ENCODE results near the gene CLEC3A.
A peak's percentile ranks its signal among the peaks of the same experiment; 100 is the strongest.
"Not testable (repeated sequence)": the region's sequence is repeated elsewhere in the genome, so short reads cannot be mapped to it uniquely, and the experiment has no call there.

CLEC3A gene

DNA sequence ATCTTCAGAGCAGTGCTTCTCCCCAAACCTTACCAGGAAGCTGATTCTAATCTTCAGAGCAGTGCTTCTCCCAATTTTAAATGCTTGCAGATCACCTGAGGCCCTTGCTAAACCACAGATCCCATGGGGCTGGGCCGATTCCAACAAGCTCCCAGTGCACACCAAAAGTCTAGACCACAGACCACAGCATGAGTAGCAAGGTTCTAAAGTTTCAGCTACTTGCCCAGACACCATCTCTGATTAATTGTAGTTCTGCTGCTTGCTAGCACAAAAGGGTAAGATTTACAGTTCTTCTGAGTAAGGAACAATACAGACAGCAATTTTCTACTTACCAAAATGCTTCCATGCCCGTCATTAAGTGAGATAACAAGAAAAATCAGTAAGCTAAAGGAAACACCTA, 12.2 kb downstream of the CLEC3A start:
- no peak for DNase-seq (ENCODE audit: low spot score)

DNA sequence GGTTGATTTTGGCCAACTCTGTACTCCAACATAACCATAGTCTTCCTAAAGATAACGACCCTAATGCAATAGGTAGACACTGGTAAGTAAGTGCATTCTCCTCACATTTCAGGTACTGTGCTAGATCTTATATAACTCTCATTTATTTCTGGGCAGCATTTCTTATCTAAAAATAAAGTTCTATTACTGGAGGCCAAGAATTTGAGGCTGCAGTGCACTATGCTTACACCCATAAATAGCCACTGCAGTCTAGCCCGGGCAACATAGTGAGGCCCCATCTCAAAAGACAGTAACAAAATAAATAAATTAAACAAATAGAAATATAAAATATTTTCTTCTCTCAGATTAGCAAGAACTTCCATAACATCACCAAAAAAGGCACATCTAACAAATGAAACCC, 12.7 kb downstream of the CLEC3A start:
- no peak for DNase-seq (ENCODE audit: low spot score)

DNA sequence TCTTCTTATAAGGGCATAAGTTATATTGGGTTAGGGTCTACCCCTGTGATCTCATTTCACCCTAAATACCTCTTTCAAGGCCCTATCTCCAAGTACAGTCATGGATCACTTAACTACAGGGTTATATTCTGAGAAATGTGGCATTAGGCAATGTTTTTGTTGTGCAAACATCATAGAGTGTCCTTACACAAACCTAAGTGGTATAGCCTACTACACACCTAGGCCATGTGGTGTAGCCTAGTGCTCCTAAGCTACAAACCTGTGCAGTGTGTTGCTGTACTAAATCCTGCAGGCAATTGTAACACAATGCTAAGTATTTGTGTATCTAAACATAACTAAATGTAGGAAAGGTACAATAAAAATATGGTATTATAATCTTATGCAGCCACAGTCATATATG, 18.0 kb downstream of the CLEC3A start:
- no peak for DNase-seq (ENCODE audit: low spot score)

GRCh38 chr16:78045865-78046581, 23.7 kb downstream of the CLEC3A start:
- peak; percentile 13 for DNase-seq (ENCODE audit: low spot score)

- DNase-seq (ENCODE audit: low spot score): no peak
Measured at GRCh38 chr16:78048319-78048718, 26.0 kb downstream of the CLEC3A start.

DNA sequence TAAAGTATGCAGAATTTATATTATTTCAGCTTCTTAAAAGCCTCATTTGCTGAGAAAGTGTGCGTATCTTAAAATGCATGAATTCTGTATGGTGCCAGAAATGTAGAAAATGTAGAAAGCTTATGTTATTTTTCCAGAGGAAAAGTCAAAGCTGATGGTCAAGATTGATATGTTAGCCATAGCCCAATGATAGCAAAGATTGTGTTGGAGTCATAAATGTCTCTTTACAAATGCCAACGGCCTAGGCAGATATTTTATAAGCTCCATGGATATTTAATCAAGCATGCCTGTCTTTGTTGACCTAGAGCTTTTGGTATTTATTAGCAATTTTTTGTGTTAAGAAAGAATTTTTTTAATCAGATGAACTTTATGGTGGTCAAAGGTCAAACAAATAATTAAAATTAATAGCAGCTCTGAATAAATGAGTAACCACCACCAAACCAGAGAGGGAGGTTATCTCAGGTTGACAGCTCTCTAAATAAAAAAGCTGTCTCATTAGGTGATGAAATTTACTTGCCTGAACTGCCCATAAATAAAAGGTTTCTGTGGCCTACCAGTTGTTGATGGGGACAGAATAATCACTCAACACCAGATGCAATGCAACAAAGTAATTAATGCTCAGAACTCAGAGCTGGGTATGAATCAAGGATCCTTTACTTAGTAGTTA, 28.5 kb downstream of the CLEC3A start:
- DNase-seq (ENCODE audit: low spot score): no peak

DNA sequence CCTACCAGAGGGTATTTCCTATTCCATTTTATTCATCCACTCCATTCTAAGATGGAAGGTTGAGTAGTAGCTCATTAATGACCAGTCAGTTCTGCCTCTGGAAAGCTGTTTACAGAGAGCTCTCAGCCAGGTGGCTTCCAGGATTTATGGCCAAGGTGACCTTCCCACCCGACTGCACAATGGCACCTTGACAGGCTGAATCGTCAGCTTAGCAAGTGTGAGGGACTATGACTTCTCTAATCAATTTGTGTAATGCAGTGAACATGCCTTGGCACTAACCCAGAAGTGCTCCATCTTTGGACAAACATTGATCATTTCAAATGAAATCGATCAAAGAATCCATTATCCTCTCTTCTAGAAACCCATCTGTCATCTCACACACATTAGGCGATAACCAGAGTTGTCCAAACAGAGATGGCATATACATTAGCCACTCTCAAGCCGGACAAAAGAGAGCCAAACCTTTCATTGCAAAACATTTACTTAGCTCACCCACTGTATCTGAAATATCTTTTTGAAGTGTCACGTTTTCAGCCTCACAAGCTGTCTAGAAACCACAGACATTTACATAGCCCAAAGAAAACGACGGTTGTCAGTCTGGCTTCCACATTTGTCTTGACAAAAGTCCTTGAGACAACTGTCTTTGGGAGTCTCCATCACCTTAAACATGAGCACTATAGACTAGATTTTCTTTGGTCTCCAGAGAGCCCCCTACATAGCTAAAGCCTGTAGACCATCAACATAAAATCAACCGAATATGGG, 35.6 kb downstream of the CLEC3A start:
- no peak for DNase-seq (ENCODE audit: low spot score)

DNA sequence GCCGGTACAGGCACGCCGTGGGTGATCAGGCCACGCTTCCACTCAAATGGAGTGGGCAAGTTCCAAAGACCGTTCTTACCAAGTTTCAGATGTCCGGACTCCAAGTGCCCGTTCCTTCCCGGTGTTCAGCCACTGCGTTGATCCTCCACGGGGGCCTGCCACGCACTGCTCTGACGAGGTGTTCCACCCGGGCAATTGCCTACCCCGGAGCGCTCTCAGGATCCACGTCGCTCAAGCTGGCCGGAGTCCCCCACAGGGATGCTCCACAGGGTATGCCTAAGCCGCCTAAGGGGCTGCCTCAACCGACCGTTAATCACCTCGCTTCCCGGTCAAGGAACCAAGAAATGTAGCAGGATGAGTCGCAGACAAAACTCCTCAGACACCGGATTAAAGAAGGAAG, 37.5 kb downstream of the CLEC3A start:
- not testable (repeated sequence) for DNase-seq (ENCODE audit: low spot score)

GRCh38 chr16:78060295-78060694, 37.9 kb downstream of the CLEC3A start:
- DNase-seq (ENCODE audit: low spot score): no peak

- no peak for DNase-seq (ENCODE audit: low spot score)
Measured at GRCh38 chr16:78060809-78061208, 38.5 kb downstream of the CLEC3A start.

GRCh38 chr16:78065319-78065718, 43.0 kb downstream of the CLEC3A start:
- no peak for DNase-seq (ENCODE audit: low spot score)

DNA sequence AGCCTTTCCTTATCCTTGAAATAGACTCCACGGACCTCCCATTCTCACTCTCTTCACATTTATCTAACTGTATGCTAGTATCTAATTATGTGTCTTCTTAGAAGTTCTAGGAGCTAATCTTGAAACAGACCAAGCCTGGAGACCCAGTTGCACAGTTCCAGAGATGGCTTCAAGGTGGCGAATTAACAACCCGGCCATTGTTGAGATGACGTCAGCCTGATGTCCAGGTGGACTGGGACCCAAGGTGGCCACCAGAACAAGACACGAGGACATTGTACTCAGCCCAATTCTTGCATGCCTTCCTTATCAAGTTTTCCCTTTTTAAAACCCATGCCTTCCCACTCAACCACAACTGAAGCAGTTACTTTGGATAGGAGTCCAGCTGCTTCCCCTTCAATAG, 47.6 kb downstream of the CLEC3A start:
- no peak for DNase-seq (ENCODE audit: low spot score)

DNA sequence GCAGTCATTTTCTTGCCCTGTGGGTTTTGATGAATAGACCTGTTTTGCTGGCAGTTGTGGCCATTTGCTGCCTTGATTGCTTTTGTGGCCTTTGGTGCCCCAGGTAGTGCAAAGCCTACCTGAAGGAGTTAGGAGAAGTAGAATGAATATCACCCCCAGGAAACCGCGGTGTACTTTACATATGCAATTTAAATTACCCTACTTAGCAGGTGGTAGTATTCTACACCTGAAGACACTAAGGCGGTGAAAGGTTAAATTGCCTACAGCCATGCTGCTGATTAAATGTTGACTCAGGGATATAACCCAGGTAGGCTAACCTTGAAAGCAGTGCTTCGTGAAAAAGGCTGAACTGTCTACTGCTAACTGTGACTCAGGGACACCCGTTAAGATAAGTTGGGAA, 49.9 kb downstream of the CLEC3A start:
- no peak for DNase-seq (ENCODE audit: low spot score)

- no peak for DNase-seq (ENCODE audit: low spot score)
Measured at GRCh38 chr16:78075800-78076199, 53.5 kb downstream of the CLEC3A start.

DNA sequence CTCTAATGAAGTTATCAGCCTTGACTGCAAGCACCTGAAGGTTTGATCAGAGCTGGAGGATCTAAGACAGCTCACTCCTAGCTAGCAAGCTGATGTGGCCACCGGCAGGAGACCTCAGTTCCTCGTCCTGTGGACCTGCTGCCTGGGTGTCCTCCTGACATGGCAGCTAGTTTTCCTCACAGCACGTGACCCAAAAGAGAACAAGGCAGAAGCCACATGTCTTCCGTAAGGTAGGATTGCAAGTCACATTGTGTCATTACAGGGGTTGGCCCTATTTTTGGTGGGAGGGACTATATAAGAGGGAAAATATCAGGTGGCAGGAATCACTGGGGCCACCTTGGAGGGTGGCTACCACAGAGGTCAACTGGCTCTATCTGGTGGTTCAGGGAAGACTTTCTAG, 59.0 kb downstream of the CLEC3A start:
- DNase-seq (ENCODE audit: low spot score): no peak

All from germinal center (tissue), 1 donor.